SKM-1 (cell line): ENCODE data around the gene HMMR.
"Not testable (repeated sequence)": the region's sequence is repeated elsewhere in the genome, so short reads cannot be mapped to it uniquely, and the experiment has no call there.

Experiments used
- DNase-seq: peaks from one replicate; lab custom pipeline; 2025; ENCODE audit not compliant: unreplicated experiment; lab: John Stamatoyannopoulos, UW

HMMR gene, protein sequence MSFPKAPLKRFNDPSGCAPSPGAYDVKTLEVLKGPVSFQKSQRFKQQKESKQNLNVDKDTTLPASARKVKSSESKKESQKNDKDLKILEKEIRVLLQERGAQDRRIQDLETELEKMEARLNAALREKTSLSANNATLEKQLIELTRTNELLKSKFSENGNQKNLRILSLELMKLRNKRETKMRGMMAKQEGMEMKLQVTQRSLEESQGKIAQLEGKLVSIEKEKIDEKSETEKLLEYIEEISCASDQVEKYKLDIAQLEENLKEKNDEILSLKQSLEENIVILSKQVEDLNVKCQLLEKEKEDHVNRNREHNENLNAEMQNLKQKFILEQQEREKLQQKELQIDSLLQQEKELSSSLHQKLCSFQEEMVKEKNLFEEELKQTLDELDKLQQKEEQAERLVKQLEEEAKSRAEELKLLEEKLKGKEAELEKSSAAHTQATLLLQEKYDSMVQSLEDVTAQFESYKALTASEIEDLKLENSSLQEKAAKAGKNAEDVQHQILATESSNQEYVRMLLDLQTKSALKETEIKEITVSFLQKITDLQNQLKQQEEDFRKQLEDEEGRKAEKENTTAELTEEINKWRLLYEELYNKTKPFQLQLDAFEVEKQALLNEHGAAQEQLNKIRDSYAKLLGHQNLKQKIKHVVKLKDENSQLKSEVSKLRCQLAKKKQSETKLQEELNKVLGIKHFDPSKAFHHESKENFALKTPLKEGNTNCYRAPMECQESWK

DNA sequence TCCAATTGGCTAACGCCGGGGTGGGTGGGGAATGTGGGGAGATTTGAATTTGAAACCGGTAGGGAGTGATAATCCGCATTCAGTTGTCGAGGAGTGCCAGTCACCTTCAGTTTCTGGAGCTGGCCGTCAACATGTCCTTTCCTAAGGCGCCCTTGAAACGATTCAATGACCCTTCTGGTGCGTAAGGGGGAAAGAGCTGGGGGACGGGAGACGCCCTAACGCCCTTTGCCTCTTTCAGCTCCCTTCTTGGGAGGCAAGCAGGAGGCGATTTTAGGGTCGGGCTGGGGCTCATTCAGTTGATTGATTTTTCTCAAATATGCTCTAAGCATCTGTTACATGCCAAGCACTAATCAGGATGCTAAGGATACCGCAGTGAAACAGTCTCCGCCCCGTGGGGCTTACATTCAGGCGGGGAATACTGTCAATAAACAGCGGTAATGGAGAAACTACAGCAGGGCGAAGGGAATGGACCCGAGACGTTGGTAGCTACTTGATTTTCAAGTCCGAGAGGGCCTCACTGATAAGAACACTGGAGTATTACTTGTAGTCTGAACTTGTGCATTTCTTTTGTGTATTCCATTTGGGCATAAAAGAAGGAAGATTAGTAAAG lies at the start of gene HMMR:
HMMR (plus strand) TSS at position 71 of the 610 bp plus-strand sequence; CDS start at position 132, 61 bp downstream.
- no peak for DNase-seq

DNA sequence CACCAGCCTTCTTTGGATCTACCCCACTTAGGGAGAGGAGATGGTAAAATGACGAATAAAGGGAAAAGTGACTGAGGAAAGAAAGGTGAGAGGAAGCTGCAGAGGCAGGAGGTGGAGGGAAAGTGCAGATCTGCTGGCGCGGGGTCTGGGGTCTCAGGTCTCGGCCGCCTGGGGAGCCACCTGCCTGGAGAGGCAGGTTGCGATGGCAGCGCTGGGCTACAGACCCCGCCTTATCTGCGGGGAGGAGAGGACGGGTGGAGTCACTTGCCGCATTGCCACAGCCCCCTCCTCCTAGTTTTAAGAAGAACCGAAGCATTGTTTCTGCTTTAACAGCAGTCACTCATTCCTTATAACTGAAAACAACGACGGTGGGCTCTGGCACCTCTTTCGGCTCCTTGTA lies 44.8 kb upstream of the HMMR start:
- DNase-seq, result not testable (repeated sequence)

DNA sequence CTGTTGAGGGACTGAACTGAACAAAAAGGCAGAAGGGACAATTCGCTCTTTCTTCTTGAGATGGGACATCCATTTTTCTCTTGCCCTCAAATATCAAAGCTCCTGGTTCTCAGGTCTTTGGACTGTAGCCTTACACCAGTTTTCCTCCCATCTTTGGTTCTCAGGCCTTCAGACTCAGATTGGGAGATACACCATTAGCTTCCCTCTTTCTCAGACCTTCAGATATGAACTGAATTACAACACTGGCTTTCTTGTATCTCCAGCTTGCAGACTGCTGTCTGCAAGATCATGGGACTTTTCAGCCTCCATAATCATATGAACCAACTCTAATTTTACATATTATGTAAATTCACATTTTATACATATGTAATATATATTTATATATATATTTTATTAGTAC lies 35.6 kb upstream of the HMMR start:
- DNase-seq, result no peak

DNA sequence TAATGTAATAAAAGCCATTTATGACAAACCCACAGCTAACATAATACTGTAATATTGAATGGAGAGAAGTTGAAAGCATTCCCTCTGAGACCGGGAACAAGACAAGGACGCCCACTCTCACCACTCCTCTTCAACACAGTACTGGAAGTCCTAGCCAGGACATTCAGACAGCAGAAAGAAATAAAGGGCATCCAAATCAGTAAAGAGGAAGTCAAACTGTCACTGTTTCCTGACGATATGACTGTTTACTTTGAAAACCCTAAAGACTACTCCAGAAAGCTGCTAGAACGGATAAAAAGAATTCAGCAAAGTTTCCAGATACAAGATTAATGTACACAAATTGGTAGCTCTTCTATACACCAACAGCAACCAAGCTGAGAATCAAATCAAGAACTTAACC lies 34.3 kb upstream of the HMMR start:
- not testable (repeated sequence) for DNase-seq

DNA sequence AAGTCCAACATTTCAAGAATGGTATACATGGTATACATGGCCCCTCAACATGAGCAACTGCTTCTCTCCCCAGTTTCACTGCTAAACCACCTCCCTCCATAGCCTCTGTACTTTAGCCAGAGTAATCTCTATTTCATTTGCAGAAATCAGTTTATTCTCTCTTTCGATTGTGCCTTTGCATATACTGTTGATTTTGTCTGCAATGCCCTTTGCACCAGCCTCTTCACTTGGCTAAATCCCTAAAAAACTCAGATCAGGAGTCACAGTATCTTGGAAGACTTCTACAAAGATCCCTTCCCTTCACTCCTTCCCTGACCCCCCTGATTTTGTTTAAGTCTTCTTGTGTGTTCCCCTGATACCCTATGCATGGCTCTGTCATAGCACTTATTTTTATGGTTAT lies 27.9 kb upstream of the HMMR start:
- DNase-seq, result no peak

DNA sequence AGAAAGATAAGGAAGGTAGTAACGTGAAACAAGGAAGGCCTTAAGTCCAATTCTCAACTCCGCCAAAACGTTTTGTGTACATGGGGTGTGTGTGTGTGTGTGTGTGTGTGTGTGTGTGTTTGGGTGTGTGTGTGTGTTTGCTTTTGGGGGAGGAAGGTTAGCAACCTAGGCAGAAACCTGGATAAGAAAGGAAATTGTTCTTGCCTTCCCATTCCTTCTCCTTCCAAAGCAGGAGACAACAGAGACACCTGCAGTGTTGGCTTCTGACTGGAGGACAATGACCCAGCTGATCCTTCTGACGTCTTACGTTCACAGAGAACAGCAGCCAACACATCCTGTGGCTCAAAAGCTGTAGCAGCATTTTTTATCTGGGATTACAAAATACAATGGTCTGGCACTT lies 27.2 kb upstream of the HMMR start:
- DNase-seq, result no peak

DNA sequence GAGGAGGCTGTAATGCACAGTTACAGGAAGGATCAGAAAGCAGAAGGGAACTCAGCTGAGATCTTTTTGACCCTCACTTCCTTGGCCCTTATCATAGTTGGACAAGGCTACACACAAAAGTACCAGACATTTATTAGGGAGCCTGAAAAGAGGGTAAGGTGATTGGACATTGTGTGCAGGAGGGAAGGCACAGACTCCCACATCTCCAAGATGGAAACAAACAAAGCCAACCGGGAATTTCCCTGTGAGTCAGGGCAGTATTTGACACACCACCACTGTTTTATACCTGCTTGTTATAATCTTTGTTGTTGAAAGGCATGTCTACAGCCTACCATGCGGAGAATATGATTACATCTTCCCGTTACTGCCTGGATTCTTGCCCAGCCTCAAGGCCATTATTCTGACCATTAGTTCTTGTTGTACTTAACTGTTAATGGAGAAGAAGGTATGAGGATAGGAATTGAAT lies 26.0 kb upstream of the HMMR start:
- peak; percentile 10 for DNase-seq

DNA sequence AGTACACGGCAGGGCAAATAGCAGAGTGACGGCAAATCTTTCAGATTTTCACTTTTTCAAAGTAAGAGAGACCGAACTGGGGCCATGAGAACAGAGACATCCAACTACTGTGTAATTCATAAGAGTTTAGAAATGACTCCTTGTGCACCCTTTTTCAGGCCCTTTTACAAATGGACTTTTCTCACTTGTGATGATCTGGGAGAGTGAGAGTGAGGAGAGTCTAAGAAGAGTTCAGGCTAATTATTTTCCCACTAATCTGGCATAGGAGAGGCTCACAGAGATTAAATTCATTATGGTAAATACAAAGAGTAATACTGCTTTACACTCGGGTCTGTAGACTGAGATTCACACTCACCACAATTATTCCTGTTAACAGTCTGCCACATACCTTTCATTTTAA lies 23.9 kb upstream of the HMMR start:
- no peak for DNase-seq

DNA sequence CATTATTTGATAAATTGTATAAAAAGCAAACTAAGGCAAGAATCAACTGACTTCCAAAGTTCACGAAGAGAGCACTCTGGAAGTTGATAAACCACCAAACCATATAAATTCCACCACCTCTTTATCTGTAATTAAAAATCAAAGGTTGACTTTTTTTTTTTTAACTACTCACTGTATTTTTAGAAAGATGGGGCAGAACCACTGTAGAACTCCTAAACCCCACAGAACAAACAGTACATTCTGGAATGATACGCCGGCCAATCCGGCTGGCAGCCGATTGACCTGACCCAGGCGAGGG lies 23.5 kb upstream of the HMMR start:
- no peak for DNase-seq

DNA sequence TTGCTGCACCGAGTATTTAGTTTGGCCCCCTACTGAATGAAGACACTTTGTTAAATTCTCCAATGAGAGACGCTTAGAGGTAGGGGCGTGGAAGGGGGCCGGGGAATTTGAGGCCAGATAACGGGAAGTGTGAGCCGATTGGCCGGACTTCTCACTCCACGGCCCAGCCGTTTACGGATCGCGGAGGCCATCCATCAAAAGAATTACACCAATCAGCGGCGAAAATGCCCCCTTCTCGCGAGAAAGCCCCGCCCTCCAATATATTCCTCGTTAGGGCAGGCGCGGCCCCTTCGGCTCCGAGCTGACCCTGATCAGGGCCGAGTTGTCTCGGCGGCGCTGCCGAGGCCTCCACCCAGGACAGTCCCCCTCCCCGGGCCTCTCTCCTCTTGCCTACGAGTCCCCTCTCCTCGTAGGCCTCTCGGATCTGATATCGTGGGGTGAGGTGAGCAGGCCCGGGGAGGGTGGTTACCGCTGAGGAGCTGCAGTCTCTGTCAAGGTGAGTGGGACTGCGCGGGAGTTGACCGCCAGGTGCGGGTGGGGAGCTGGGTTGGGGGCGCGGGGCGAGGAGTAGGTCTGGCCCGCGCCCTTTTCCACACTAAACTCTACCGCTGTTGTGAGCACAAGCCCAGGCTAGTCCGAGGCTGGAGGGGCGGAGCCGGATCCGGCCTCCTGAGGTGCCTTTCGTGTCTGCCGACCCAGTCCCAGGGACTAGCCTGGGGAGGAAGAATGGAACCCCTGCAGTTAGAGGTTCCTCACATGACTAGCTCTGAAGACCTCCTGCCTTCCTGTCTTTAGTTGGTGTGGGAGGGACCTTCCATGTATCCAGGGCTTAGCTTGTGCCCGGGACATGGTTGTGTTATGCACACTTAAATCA lies 22.9 kb upstream of the HMMR start, which contains the start of gene CCNG1:
CCNG1 (plus strand) TSS at position 287 of the 874 bp plus-strand sequence. CDS start 1,662 bp downstream, outside the sequence.
- DNase-seq, result peak; percentile 94

DNA sequence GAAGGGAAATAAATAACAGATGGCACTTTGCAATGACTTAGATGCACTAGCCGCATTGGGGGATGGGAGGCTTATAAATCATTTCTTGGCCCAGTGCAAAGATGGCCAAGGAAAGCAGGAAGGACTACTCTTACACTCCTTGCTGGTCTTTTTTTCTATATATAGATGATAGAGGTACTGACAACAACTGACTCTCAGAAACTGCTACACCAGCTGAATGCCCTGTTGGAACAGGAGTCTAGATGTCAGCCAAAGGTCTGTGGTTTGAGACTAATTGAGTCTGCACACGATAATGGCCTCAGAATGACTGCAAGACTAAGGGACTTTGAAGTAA lies 21.4 kb upstream of the HMMR start:
- no peak for DNase-seq

DNA sequence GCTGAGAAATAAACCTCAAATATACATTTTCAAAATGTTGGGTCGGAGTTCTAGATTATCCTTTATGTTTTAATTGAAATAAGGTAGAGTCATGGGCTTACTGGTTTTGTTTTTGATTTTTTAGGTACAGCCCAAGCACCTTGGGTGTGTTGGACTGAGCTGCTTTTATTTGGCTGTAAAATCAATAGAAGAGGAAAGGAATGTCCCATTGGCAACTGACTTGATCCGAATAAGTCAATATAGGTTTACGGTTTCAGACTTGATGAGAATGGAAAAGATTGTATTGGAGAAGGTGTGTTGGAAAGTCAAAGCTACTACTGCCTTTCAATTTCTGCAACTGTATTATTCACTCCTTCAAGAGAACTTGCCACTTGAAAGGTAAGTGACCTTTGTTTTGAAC lies 19.5 kb upstream of the HMMR start:
- DNase-seq, result no peak

DNA sequence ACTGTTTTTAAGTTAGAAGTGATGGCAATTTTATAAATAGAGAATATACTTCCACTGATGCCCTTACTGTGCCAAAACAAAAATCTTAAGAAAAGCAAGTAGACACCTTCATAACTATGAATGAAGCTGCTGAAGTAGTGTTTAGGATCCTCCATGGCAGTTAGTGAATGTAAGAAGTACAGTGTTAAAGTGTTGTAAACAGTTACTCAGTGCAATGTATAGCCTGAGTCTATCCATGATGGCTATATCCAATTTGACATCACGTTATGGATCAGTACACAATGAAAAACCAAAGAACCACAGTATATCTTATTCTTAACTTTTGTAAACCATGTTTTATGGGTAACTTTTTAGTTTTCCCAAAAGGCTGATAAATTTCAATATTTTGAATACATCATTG lies 15.9 kb upstream of the HMMR start:
- DNase-seq, result no peak

DNA sequence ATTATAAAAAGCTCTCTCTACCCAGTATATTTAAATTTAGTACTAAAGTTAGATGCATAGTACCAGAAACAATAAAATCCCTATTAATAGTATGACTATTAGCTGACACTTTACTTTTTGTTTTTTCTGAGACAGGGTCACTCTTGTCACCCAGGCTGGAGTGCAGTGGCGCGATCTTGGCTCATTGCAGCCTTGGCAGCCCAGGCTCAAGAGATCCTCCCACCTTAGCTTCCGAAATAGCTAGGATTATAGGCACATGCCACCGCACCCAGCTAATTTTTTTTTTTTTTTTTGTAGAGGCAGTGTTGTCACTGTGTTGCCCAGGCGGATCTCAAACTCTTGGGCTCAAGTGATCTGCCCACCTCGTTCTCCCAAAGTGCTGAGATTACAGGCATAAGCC lies 15.1 kb upstream of the HMMR start:
- no peak for DNase-seq

DNA sequence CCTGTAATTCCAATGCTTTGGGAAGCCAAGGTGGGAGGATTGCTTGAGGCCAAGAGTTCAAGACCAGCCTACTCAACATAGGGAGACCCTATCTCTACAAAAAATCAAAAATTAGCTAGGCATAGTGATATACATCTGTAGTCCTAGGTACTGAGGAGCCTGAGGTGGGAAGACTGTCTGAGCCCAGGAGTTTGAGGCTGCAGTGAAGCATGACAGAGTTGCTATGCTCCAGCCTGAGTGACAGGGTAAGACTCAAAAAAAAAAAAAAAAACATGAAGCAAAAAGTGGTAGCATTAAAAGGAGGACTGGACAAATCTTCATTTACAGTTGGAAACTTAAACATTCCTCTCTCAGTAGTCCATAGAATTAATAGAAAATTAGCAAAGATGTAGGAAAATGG lies 13.2 kb upstream of the HMMR start:
- no peak for DNase-seq

DNA sequence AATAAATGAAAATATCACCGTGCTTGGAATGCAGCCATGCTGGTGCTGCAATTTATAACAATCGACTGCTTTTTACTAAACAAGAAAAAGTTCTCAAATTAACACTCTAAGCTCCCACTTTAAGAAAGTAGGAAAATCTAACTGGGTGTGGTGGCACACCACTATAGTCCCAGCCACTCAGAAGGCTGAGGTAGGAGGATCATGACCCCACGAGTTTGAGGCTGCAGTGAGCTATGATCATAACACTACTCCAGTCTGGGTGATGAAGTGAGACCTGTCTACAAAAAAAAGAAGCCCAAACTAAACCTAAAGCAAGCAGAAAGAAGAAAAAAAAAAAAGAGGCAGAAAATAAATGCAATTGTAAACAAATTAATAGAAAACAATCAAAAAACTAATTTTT lies 12.6 kb upstream of the HMMR start:
- no peak for DNase-seq

DNA sequence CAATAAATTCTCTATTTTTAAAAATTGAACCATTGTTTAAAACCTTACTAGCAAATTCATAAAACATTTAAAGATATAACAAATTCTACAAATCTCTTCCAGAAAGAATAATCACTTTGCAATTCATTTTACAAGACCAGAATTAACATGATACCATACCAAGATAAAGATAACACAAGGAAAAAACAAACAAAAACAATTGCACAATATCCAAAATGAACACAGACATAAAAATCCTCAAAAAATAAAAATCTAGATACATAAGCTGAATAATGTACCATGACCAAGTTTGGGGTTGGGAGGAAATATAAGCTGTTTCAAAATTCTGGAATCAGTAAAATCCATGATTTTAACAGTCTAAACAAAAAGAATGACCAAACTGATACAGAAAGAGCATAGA lies 11.9 kb upstream of the HMMR start:
- no peak for DNase-seq

DNA sequence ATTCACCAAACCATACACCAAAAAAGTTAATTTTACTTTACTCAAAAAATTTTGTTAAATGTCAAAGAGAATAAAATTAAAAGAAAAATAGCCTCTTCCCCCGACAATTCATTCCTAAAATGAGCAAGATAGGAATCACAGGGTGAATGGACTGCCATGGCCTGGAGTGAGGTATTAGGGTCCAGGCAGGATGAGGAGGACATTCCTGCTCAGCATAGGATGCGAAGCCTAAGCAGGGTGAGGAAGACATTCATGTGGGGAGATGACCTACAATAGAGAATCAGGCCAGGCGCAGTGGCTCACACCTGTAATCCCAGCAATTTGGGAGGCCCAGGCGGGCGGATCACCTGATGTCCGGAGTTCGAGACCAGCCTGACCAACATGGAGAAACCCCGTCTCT lies 8.9 kb upstream of the HMMR start:
- DNase-seq, result no peak

DNA sequence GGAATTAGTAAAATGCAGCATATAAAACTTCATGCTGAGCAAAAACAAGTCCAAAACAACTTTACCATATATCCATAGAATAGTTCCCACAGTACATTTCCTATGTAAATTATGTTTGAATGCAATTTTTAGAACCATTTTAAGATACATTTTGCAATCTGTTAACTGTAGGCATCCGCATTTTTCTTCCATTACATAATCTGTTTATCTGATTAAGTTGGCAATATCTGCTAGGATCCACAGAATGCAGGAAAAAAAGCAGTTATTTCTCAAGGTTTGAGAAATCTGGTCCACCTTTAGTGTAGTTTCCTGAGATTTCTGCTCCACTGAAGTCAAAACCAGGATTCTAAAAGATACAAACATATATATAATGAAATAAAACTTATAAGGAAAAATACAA lies 6.7 kb upstream of the HMMR start:
- DNase-seq, result no peak

DNA sequence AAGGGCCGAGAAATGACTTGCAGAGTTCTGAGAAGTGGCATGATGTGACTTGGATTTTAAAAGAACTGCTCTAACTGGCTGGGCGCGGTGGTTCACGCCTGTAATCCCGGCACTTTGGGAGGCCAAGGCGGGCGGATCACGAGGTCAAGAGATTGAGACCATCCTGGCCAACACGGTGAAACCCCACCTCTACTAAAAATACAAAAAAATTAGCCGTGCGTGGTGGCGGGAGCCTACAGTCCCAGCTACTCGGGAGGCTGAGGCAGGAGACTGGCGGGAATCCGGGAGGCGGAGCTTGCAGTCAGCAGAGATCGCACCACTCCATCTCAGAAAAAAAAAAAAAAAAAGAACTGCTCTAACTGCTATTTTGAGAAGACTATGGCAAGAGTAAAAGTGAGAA lies 5.0 kb upstream of the HMMR start:
- DNase-seq, result not testable (repeated sequence)

DNA sequence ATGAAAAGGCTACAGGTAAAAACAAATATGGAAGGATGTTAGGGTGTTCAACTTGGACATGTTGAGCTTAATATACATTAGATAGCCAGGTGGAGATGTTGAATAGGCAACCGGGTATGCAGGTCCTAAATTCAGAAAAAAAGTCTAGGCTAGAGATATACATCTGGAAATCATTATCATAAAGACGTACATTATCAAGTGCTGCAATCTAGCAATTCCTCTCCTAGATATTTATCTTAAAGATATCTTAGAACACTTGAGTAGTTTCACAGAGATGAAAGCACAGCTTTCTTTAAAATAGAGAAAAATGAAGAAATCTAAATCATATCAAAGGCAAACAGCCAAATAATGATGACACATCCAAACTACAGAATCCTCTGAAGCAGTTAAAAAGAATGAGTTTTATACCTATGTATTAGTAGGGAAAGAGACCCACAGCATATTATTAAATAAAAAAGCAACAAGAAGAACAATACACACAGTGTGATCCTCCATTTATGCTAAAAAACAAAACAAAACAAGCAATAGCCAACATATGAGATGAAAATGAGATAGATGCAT lies 4.3 kb upstream of the HMMR start:
- no peak for DNase-seq
